Transverse colon (tissue), 3 donors: ENCODE results near the gene LTB4R.

Experiments
- CTCF ChIP-seq, 5 experiments: fragments of 200-600 bp in 3 of 5; fragments of 450-650 bp in 2 of 5; sonication (generic) in 3 of 5; IDR thresholded peaks; 1 replicate in 2 of 5; 2 replicates in 3 of 5; pipeline ENCODE4 v1.5.1; 2016 to 2017; ENCODE audit warnings: antibody characterized with exemption in 5 of 5, inconsistent platforms in 3 of 5, mild to moderate bottlenecking in 2 of 5, moderate library complexity in 1 of 5
- EP300 ChIP-seq: sonication (generic); formaldehyde crosslinking; IDR thresholded peaks from one replicate; pipeline ENCODE4 v1.6.1; 2017; ENCODE audit warnings: antibody characterized with exemption, low read depth

GRCh38 chr14:24356208-24356607 lies 44.9 kb downstream of the LTB4R start:
- TF ChIP-seq CTCF (IDR thresholded peaks at IDR 0.05) (no peak), EP300 (no peak)
